HEK293T (cell line): ENCODE results near the gene HTR1B.

ENCODE experiments used
- CTCF ChIA-PET: fragments of 350-600 bp; formaldehyde crosslinking; extraction: SDS; loops from one replicate; lab custom pipeline; 2021; ENCODE audit warnings: antibody characterized with exemption, inconsistent platforms; lab: Yijun Ruan, JAX
- POLR2A ChIA-PET: fragments of 350-600 bp; formaldehyde crosslinking; extraction: SDS; loops from one replicate; lab custom pipeline; 2020; ENCODE audit warnings: antibody characterized with exemption, inconsistent platforms; lab: Yijun Ruan, JAX
- DNase-seq: peaks from one replicate; pipeline ENCODE4 v3.0.0; 2012; ENCODE audit warnings: mixed read lengths; ENCODE audit errors: extremely low spot score
- ARNT ChIP-seq: fragments of 450-650 bp; IDR thresholded peaks from 2 replicates; pipeline ENCODE4 v1.6.1; 2017; ENCODE audit warnings: mild to moderate bottlenecking
- BHLHE40 ChIP-seq: fragments of 450-650 bp; IDR thresholded peaks from 2 replicates; pipeline ENCODE4 v1.6.1; 2016; ENCODE audit warnings: mild to moderate bottlenecking, moderate library complexity, borderline replicate concordance
- CTBP1 ChIP-seq: fragments of 450-650 bp; IDR thresholded peaks from 2 replicates; pipeline ENCODE4 v1.6.1; 2016; ENCODE audit warnings: borderline replicate concordance
- ELF4 ChIP-seq: fragments of 450-650 bp; IDR thresholded peaks from 2 replicates; pipeline ENCODE4 v1.6.1; 2017; ENCODE audit warnings: antibody characterized with exemption
- FOXA1 ChIP-seq: fragments of 450-650 bp; IDR thresholded peaks from 2 replicates; pipeline ENCODE4 v1.6.1; 2016; ENCODE audit warnings: mild to moderate bottlenecking
- FOXK2 ChIP-seq: fragments of 450-650 bp; IDR thresholded peaks from 2 replicates; pipeline ENCODE4 v1.6.1; 2016; ENCODE audit warnings: mild to moderate bottlenecking
- FOXM1 ChIP-seq: fragments of 450-650 bp; IDR thresholded peaks from 2 replicates; pipeline ENCODE4 v1.6.1; 2017; ENCODE audit warnings: mild to moderate bottlenecking, borderline replicate concordance
- HDGF ChIP-seq: fragments of 450-650 bp; IDR thresholded peaks from 2 replicates; pipeline ENCODE4 v1.6.1; 2017; ENCODE audit warnings: antibody characterized with exemption, borderline replicate concordance
- L3MBTL2 ChIP-seq: fragments of 450-650 bp; conservative IDR thresholded peaks from 2 replicates; pipeline ENCODE4 v1.6.1; 2016; ENCODE audit warnings: mild to moderate bottlenecking
- LEF1 ChIP-seq: fragments of 450-650 bp; IDR thresholded peaks from 2 replicates; pipeline ENCODE4 v1.6.1; 2017; ENCODE audit warnings: mild to moderate bottlenecking, borderline replicate concordance
- NFRKB ChIP-seq: fragments of 450-650 bp; IDR thresholded peaks from 2 replicates; pipeline ENCODE4 v1.6.1; 2016; ENCODE audit warnings: mild to moderate bottlenecking, moderate library complexity
- PKNOX1 ChIP-seq: fragments of 450-650 bp; IDR thresholded peaks from 2 replicates; pipeline ENCODE4 v1.6.1; 2016
- SP1 ChIP-seq: fragments of 450-650 bp; IDR thresholded peaks from 2 replicates; pipeline ENCODE4 v1.6.1; 2017
- SUZ12 ChIP-seq: fragments of 450-650 bp; IDR thresholded peaks from 2 replicates; pipeline ENCODE4 v1.6.1; 2016; ENCODE audit warnings: mild to moderate bottlenecking
- TARDBP ChIP-seq: fragments of 450-650 bp; IDR thresholded peaks from 2 replicates; pipeline ENCODE4 v1.6.1; 2016
- ZNF384 ChIP-seq: fragments of 450-650 bp; IDR thresholded peaks from 2 replicates; pipeline ENCODE4 v1.6.1; 2016

HTR1B gene

GRCh38 chr6:77430504-77430903 is 32.8 kb downstream of the HTR1B start:
- TF ChIP-seq ZNF384 (no peak), NFRKB (no peak), PKNOX1 (no peak), LEF1 (no peak), ELF4 (no peak), SUZ12 (no peak), L3MBTL2 (no peak), CTBP1 (no peak), FOXK2 (no peak), HDGF (no peak)
- no peak for DNase-seq
- POLR2A ChIA-PET: no interaction called here
- CTCF ChIA-PET: no interaction called here

GRCh38 chr6:77425671-77426070 is 37.6 kb downstream of the HTR1B start:
- no peak for TF ChIP-seq SP1
- no peak for TF ChIP-seq L3MBTL2
- no peak for TF ChIP-seq ELF4
- no peak for TF ChIP-seq NFRKB
- TF ChIP-seq HDGF: no peak
- TF ChIP-seq SUZ12: no peak
- no peak for TF ChIP-seq FOXM1
- no peak for TF ChIP-seq ZNF384
- no peak for DNase-seq
- ChIA-PET POLR2A (no interaction called here), CTCF (no interaction called here)

- CTCF ChIA-PET: no interaction called here
- no peak for TF ChIP-seq SP1
- TF ChIP-seq BHLHE40: no peak
- no peak for TF ChIP-seq FOXK2
- TF ChIP-seq ARNT: no peak
- no peak for TF ChIP-seq FOXM1
- no peak for TF ChIP-seq NFRKB
- no peak for TF ChIP-seq ELF4
- TF ChIP-seq CTBP1: no peak
- TF ChIP-seq FOXA1: no peak
- no peak for TF ChIP-seq ZNF384
- no peak for TF ChIP-seq LEF1
- no peak for TF ChIP-seq HDGF
- no peak for TF ChIP-seq TARDBP
- no peak for TF ChIP-seq L3MBTL2
- DNase-seq: no peak
- POLR2A ChIA-PET: no interaction called here
These were observed 38.1 kb downstream of the HTR1B start for GRCh38 chr6:77425216-77425615.

GRCh38 chr6:77424761-77425160 is 38.5 kb downstream of the HTR1B start:
- CTCF ChIA-PET: no interaction called here

GRCh38 chr6:77416839-77417238 is 46.5 kb downstream of the HTR1B start:
- no peak for DNase-seq
- ChIA-PET POLR2A (no interaction called here), CTCF (no interaction called here)
- TF ChIP-seq TARDBP (no peak), FOXM1 (no peak), NFRKB (no peak), ZNF384 (no peak), ELF4 (no peak), FOXA1 (no peak), SUZ12 (no peak), CTBP1 (no peak), BHLHE40 (no peak), ARNT (no peak), L3MBTL2 (no peak), HDGF (no peak), LEF1 (no peak), PKNOX1 (no peak), FOXK2 (no peak), SP1 (no peak)

More at GRCh38 chr6:77424761-77425160, 38.5 kb downstream of the HTR1B start:
- no peak for DNase-seq
- TF ChIP-seq CTBP1 (no peak), SP1 (no peak), HDGF (no peak), SUZ12 (no peak), TARDBP (no peak), FOXA1 (no peak), FOXM1 (no peak), FOXK2 (no peak), PKNOX1 (no peak), NFRKB (no peak), L3MBTL2 (no peak), ARNT (no peak), BHLHE40 (no peak), ZNF384 (no peak), LEF1 (no peak), ELF4 (no peak)
- POLR2A ChIA-PET: no interaction called here

DNA sequence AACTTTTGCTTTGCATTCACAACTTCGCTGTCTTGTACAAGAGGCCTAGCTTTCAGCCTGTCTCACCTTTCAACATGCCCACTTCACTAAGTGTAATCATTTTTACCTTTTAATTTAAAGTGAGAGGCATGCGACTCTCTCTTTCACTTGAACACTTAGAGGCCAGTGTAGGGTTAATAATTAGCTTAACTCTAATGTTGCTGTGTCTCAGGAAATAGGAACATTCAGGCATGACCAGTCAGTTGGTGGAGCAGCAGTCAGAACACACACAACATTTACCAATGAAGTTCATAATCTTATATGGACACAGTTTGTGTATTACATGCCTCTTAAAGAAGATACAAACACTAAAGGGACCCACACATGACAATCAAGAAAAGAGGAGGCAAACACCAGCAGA is 47.6 kb downstream of the HTR1B start:
- TF ChIP-seq ARNT: no peak
- no peak for TF ChIP-seq ELF4
- no peak for TF ChIP-seq ZNF384
- no peak for TF ChIP-seq HDGF
- POLR2A ChIA-PET: no interaction called here
- CTCF ChIA-PET: interaction anchor here (0.6 to 0.9 kb wide), 2 partner anchors 17 to 155 kb away, joined by 3 read pairs; no protein-coding TSS in a partner anchor
- DNase-seq: no peak
